K562 (cell line): ENCODE measurements around the gene CD164L2. TPM values are rescaled to one million over a fixed set of nuclear protein-coding genes. Genes with fewer than 3 reads are reported as not detected.

Experiments
- ATAC-seq: fragments of 200-7000 bp; cut with Tn5 transposase; 3 replicates; pipeline ENCODE4 v1.9.1; 2020; ENCODE audit warnings: moderate library complexity
- BruUV-seq: library from RNA; stranded (reverse); fragments of 400-500 nt; replicated peaks from 2 replicates; lab custom pipeline; 2021; lab: Mats Ljungman, UMichigan
- CTCF ChIA-PET: fragments of 300-600 bp; formaldehyde crosslinking; extraction: SDS; loops from one replicate; lab custom pipeline; 2021; ENCODE audit warnings: low intra/inter-chr PET ratio; lab: Yijun Ruan, JAX
- POLR2A ChIA-PET: fragments of 300-600, 350-650 bp; sonication (Branson Sonifier 250); formaldehyde crosslinking; extraction: SDS; loops from one replicate; lab custom pipeline; 2021; ENCODE audit warnings: antibody characterized with exemption, inconsistent platforms; lab: Yijun Ruan, JAX
- DNase-seq, 4 experiments: peaks; one replicate each; pipeline versions ENCODE4 v3.0.0 to v3.0.0-alpha.2; 2011 to 2018; ENCODE audit warnings: low spot score in 3 of 4, mixed read lengths in 3 of 4; ENCODE audit errors: extremely low read depth in 1 of 4
- FAIRE-seq: peaks from 2 replicates; lab custom pipeline; 2011; peaks lifted over from hg19 to GRCh38; lab: Jason Lieb, UNC
- H2AFZ ChIP-seq: 2 replicates; pipeline ENCODE4 v1.6.0; 2011; ENCODE audit warnings: low read depth, low read length, control low read depth, inconsistent platforms
- H3K27ac ChIP-seq: fragments of 200-600 bp; 3 replicates; pipeline ENCODE4 v1.8.0; 2011; ENCODE audit warnings: low read depth, mild to moderate bottlenecking, control low read depth, inconsistent platforms, low read length, moderate library complexity, mixed read lengths; ENCODE audit errors: extremely low read depth
- H3K27me3 ChIP-seq, 2 experiments: fragments of 300-600 bp in 1 of 2; 2 replicates in 1 of 2; 3 replicates in 1 of 2; pipeline versions ENCODE4 v1.6.0 to v1.8.0; 2011; ENCODE audit warnings: inconsistent platforms in 2 of 2, low read length in 2 of 2, mild to moderate bottlenecking in 1 of 2, mixed read lengths in 1 of 2, moderate library complexity in 1 of 2; ENCODE audit not compliant: control insufficient read depth in 2 of 2, insufficient read depth in 2 of 2
- H3K36me3 ChIP-seq: fragments of 300-600 bp; 3 replicates; pipeline ENCODE4 v1.8.0; 2011; ENCODE audit warnings: mild to moderate bottlenecking, low read length, inconsistent platforms; ENCODE audit not compliant: control insufficient read depth, insufficient read depth
- H3K4me1 ChIP-seq, 2 experiments: fragments of 200-600 bp in 1 of 2; replicated peaks in 1 of 2; 2 replicates in 1 of 2; 3 replicates in 1 of 2; pipeline versions ENCODE4 v1.5.1 to v1.8.0; 2011; ENCODE audit warnings: inconsistent platforms in 2 of 2, low read length in 2 of 2, mild to moderate bottlenecking in 1 of 2, mixed read lengths in 1 of 2, moderate library complexity in 1 of 2; ENCODE audit not compliant: control insufficient read depth in 2 of 2, insufficient read depth in 2 of 2
- H3K4me2 ChIP-seq: 2 replicates; pipeline ENCODE4 v1.6.1; 2011; ENCODE audit warnings: low read length, control low read depth, inconsistent platforms, mixed read lengths; ENCODE audit not compliant: insufficient read depth
- H3K4me3 ChIP-seq: fragments of 200-600 bp; sonication (generic), shearing (Covaris generic); 2 replicates; pipeline ENCODE4 v1.5.1; 2016; ENCODE audit warnings: control low read depth, inconsistent platforms
- H3K79me2 ChIP-seq: fragments of 200-600 bp; 3 replicates; pipeline ENCODE4 v1.8.0; 2011; ENCODE audit warnings: low read length, inconsistent platforms; ENCODE audit not compliant: control insufficient read depth, insufficient read depth
- H3K9ac ChIP-seq, 2 experiments: 2 replicates each; pipeline versions ENCODE4 v1.6.0 to v1.6.1; 2011; ENCODE audit warnings: low read depth in 2 of 2, low read length in 2 of 2, control low read depth in 1 of 2, inconsistent platforms in 1 of 2, mild to moderate bottlenecking in 1 of 2, mixed read lengths in 1 of 2; ENCODE audit not compliant: insufficient read depth in 1 of 2
- H3K9me1 ChIP-seq: one replicate; pipeline ENCODE4 v1.6.0; 2011; ENCODE audit warnings: inconsistent platforms, mild to moderate bottlenecking, low read length, moderate library complexity; ENCODE audit not compliant: control insufficient read depth, insufficient read depth
- H3K9me3 ChIP-seq: replicated peaks from 2 replicates; pipeline ENCODE4 v1.5.1; 2011; ENCODE audit warnings: low read depth, low read length, inconsistent platforms; ENCODE audit not compliant: control insufficient read depth, insufficient read depth
- H4K20me1 ChIP-seq: replicated peaks from 2 replicates; pipeline ENCODE4 v1.6.1; 2011; ENCODE audit warnings: low read length, inconsistent platforms, mixed read lengths; ENCODE audit not compliant: control insufficient read depth, insufficient read depth
- BMI1 ChIP-seq: fragments of 150-350 bp; IDR thresholded peaks from 2 replicates; pipeline ENCODE4 v1.6.1; 2014; ENCODE audit warnings: low read length
- GTF2A2 ChIP-seq: IDR thresholded peaks from 2 replicates; pipeline ENCODE4 v1.6.1; 2016; ENCODE audit warnings: mild to moderate bottlenecking, missing genetic modification characterization, missing compliant biosample characterization
- MAFK ChIP-seq: IDR thresholded peaks from 2 replicates; pipeline ENCODE4 v1.6.1; 2011; ENCODE audit warnings: low read length, improper control_type of control experiment
- MBD2 ChIP-seq: sonication (generic); IDR thresholded peaks from 2 replicates; pipeline ENCODE4 v1.6.1; 2016; ENCODE audit warnings: low read depth, borderline replicate concordance
- MEIS2 ChIP-seq: fragments of 450-650 bp; IDR thresholded peaks from 2 replicates; pipeline ENCODE4 v1.6.1; 2014; ENCODE audit warnings: mild to moderate bottlenecking; ENCODE audit not compliant: partially characterized antibody
- MYNN ChIP-seq, 2 experiments: sonication (generic); formaldehyde crosslinking in 1 of 2; IDR thresholded peaks; 2 replicates each; pipeline versions ENCODE4 v1.5.0 to v1.6.1; 2016 to 2020; ENCODE audit warnings: antibody characterized with exemption in 1 of 2, missing genetic modification reagents in 1 of 2
- PBX2 ChIP-seq, 2 experiments: IDR thresholded peaks in 1 of 2; conservative IDR thresholded peaks in 1 of 2; 2 replicates each; pipeline ENCODE4 v1.6.1; 2016; ENCODE audit warnings: low read depth in 2 of 2, mild to moderate bottlenecking in 1 of 2, missing compliant biosample characterization in 1 of 2, missing genetic modification characterization in 1 of 2, moderate library complexity in 1 of 2
- PCBP2 ChIP-seq: fragments of 200-400 bp; formaldehyde crosslinking; IDR thresholded peaks from 2 replicates; pipeline ENCODE4 v1.6.1; 2018; ENCODE audit warnings: low read length, low read depth, mild to moderate bottlenecking, moderate library complexity; ENCODE audit not compliant: poor library complexity, severe bottlenecking
- POLR2B ChIP-seq: fragments of 450-650 bp; IDR thresholded peaks from 2 replicates; pipeline ENCODE4 v1.6.1; 2018; ENCODE audit warnings: low read depth; ENCODE audit not compliant: partially characterized antibody
- TFAP4 ChIP-seq: sonication (generic); formaldehyde crosslinking; IDR thresholded peaks from 2 replicates; pipeline ENCODE4 v1.8.0; 2022; ENCODE audit warnings: missing genetic modification reagents, mild to moderate bottlenecking, moderate library complexity, borderline replicate concordance
- YY1 ChIP-seq, 3 experiments: IDR thresholded peaks; 2 replicates each; pipeline ENCODE4 v1.6.1; 2011; ENCODE audit warnings: low read length in 2 of 3, mild to moderate bottlenecking in 2 of 3, moderate library complexity in 2 of 3, borderline replicate concordance in 1 of 3, control low read depth in 1 of 3, low read depth in 1 of 3; ENCODE audit not compliant: insufficient read depth in 3 of 3, insufficient replicate concordance in 2 of 3, control insufficient read depth in 1 of 3, insufficient read length in 1 of 3; ENCODE audit errors: extremely low read depth in 1 of 3
- ZNF445 ChIP-seq: fragments of 250-450 bp; sonication (Bioruptor Pico); IDR thresholded peaks from 2 replicates; pipeline ENCODE4 v1.4.0; 2020; ENCODE audit warnings: low read depth, mild to moderate bottlenecking, moderate library complexity
- ZNF512 ChIP-seq: IDR thresholded peaks from 2 replicates; pipeline ENCODE4 v1.6.1; 2016; ENCODE audit warnings: missing genetic modification characterization, missing compliant biosample characterization
- ZNF551 ChIP-seq: fragments of 250-450 bp; sonication (Bioruptor Pico); IDR thresholded peaks from 2 replicates; pipeline ENCODE4 v1.5.0; 2021; ENCODE audit warnings: mild to moderate bottlenecking, moderate library complexity
- WGBS: fragments of 100-300 bp; shearing (Covaris generic); methylation state at CpG from one replicate; pipeline ENCODE4 v1.1.6; 2016; ENCODE audit warnings: low coverage, mixed read lengths; ENCODE audit not compliant: insufficient coverage; ENCODE audit errors: missing lambda C conversion rate; 5-methylcytosine and 5-hydroxymethylcytosine counted together
- in situ Hi-C: fragments of 300-500 bp; cut with MboI; formaldehyde crosslinking; loops from 4 replicates; pipeline ENCODE4 v1.15.0; 2018; ENCODE audit warnings: inconsistent platforms, mixed read lengths
- intact Hi-C: fragments of 100-400 bp; cut with micrococcal nuclease; formaldehyde crosslinking; loops from 2 replicates; pipeline ENCODE4 v1.14.2; 2022
- polyA plus RNA-seq, 8 experiments: library from polyadenylated mRNA; depleted of rRNA in 4 of 8; stranded (reverse) in 5 of 8; unstranded in 3 of 8; fragments of >200 nt; fragmentation: Nextera tagmentation in 2 of 8; fragmentation: Illumina TruSeq in 1 of 8; extraction: Ambion mirVana in 2 of 8; extraction: Trizol in 1 of 8; gene quantifications; 2 replicates each; pipeline versions ENCODE4 v1.2.1 to v1.2.3, GENCODE V29; 2011 to 2014; ENCODE audit warnings: inconsistent platforms in 1 of 8, missing spikeins in 1 of 8
- total RNA-seq, 7 experiments: library from RNA; depleted of rRNA in 6 of 7; stranded (reverse); fragments of >200 nt in 6 of 7; fragmentation: Illumina TruSeq in 2 of 7; extraction: Trizol in 2 of 7; gene quantifications; 2 replicates each; pipeline versions ENCODE4 v1.2.1 to v1.2.3, GENCODE V29; 2011 to 2021; ENCODE audit warnings: low replicate concordance in 1 of 7

The CD164L2 gene
- total and polyA plus RNA-seq, 9 of the 15 experiments (the other 6 are each of a cell fraction or from before 2014, with no cell fraction given) = 0.08 to 0.92 (median 0.38) TPM; not detected in 1

GRCh38 chr1:27418326-27419185 is 35.4 kb upstream of the CD164L2 start:
- WGBS = 64% methylated on average over 14 of the region's 14 CpGs
- no peak overlapping the region for H3K9ac ChIP-seq
- peak in 1 of 4 experiments; percentile 50 for DNase-seq
- H2AFZ ChIP-seq = no peak overlapping the region
- no peak for FAIRE-seq
- BruUV-seq = no TSS peak
- ChIA-PET POLR2A (interaction anchor here (0.6 to 1.2 kb wide), 5 partner anchors 8 to 154 kb away, joined by 3 to 4 read pairs (median 3); no protein-coding TSS in a partner anchor), CTCF (interaction anchor here (0.7 kb wide), 1 partner anchor 137 kb away, joined by 7 read pairs; no protein-coding TSS in a partner anchor)
- H3K4me1 ChIP-seq = no peaks in the 10 kb centered on the region; a peak in 1 of 5 replicates
- intact Hi-C loops = loop anchor here (5.0 kb wide), 2 partner anchors 74 to 189 kb away; partner anchors contain the start of gene WASF2
- ATAC-seq = peak; percentile 42; the same call in 1 of the 3 replicates
- no peaks in the 10 kb centered on the region for H3K9me1 ChIP-seq
- no peaks in the 10 kb centered on the region for H3K27me3 ChIP-seq
- no peak overlapping the region for H3K4me2 ChIP-seq
- no peaks in the 10 kb centered on the region for H4K20me1 ChIP-seq
- in situ Hi-C loops = no loop called here
- H3K79me2 ChIP-seq = peaks cover 28% of the 10 kb centered on the region
- peaks cover 76% of the 10 kb centered on the region for H3K36me3 ChIP-seq
- no peak overlapping the region for H3K4me3 ChIP-seq
- no peaks in the 10 kb centered on the region for H3K9me3 ChIP-seq
- peak overlapping the region; percentile 25; the same call in 2 of the 3 replicates for H3K27ac ChIP-seq
- TF ChIP-seq TFAP4 (0 out of 2 replicates have a peak, but pooled peaks have one; percentile 27), MEIS2 (no peak), PBX2 (CRISPR knock-in tag; IDR thresholded peaks at IDR 0.05; ENCODE audit: low read depth) (no peak), PBX2 (tag; conservative IDR thresholded peaks at IDR 0.05; ENCODE audit: low read depth) (no peak), YY1 (IDR thresholded peaks at IDR 0.05; ENCODE audit: borderline replicate concordance in 1 of 3, control insufficient read depth in 1 of 3, extremely low read depth in 1 of 3, insufficient read depth in 3 of 3, insufficient read length in 1 of 3, insufficient replicate concordance in 2 of 3, low read depth in 1 of 3, low read length in 2 of 3) (peak in 2 of 3 experiments; percentile 81 to 87), PCBP2 (no peak), BMI1 (no peak), MBD2 (no peak), ZNF445 (no peak), MAFK (peak; percentile 56), ZNF551 (CRISPR knock-in tag) (no peak), MYNN (IDR thresholded peaks at IDR 0.05) (no peak), MYNN (CRISPR knock-in tag; IDR thresholded peaks at IDR 0.05) (no peak), GTF2A2 (tag) (no peak), POLR2B (no peak), ZNF512 (tag) (no peak)
